Uterus (tissue), 2 donors: ENCODE data around the gene CA10.

Experiments
- CTCF ChIP-seq, 4 experiments: fragments of 200-600 bp in 2 of 4; fragments of 450-650 bp in 2 of 4; sonication (generic) in 2 of 4; IDR thresholded peaks; one replicate each; pipeline ENCODE4 v1.5.1; 2016 to 2019; ENCODE audit warnings: antibody characterized with exemption in 4 of 4, mild to moderate bottlenecking in 2 of 4, moderate library complexity in 1 of 4
- POLR2A ChIP-seq, 2 donors: fragments of 450-650 bp; IDR thresholded peaks; one replicate each; pipeline ENCODE4 v1.6.1; 2016; ENCODE audit warnings: antibody characterized with exemption in 2 of 2, mild to moderate bottlenecking in 1 of 2, moderate library complexity in 1 of 2

- TF ChIP-seq CTCF (IDR thresholded peaks at IDR 0.05) (no peak), POLR2A (IDR thresholded peaks at IDR 0.05) (no peak)
Measured at GRCh38 chr17:51802544-51802943, 356.0 kb downstream of the CA10 start.
